ENCODE measurements around the gene PCGF2. TPM values are rescaled to one million over a fixed set of nuclear protein-coding genes. Genes with fewer than 3 reads are reported as not detected.

PCGF2 gene
- total RNA-seq, 2 experiments from 2014 or later, result 12.8 to 47.3 TPM

DNA sequence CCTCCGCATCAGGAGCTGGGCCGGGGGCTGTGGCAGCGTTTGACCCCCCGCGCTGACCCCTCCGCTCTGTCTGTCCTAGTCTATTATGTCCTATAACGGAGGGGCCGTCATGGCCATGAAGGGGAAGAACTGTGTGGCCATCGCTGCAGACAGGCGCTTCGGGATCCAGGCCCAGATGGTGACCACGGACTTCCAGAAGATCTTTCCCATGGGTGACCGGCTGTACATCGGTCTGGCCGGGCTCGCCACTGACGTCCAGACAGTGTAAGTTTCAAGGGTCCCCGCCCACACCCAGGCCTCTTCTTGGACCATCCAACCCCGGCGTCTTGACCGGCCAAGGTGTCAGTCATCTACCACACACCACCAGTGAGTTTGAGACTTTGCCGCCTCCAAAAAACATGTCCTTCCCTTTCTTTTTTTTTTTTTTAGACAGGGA, 5.0 kb upstream of the PCGF2 start:
- H3K4me2 ChIP-seq (ENCODE audit: low read length), result peak overlapping the region; percentile 93
- H3K9me2 ChIP-seq (ENCODE audit: insufficient read depth, low read length), result no peaks in the 10 kb centered on the region
- H3K79me2 ChIP-seq (ENCODE audit: insufficient read depth, low read depth, low read length), result peaks cover 22% of the 10 kb centered on the region
- peaks cover 40% of the 10 kb centered on the region for H3K4me1 ChIP-seq (ENCODE audit: insufficient read depth, low read length, poor library complexity, severe bottlenecking)
- H3K4me3 ChIP-seq (ENCODE audit: low read depth, low read length, poor library complexity, severe bottlenecking), result peak overlapping the region; percentile 79
- peak overlapping the region; percentile 48 for H3K27ac ChIP-seq (ENCODE audit: low read depth, low read length, poor library complexity, severe bottlenecking)
- no peaks in the 10 kb centered on the region for H4K20me1 ChIP-seq (ENCODE audit: insufficient read depth, low read length)
- peak overlapping the region; percentile 35; the same call in 1 of the 2 replicates for H2AFZ ChIP-seq (ENCODE audit: low read length)
- CTCF ChIA-PET (ENCODE audit: unreplicated experiment), result no interaction called here
- intact Hi-C loops (cut with micrococcal nuclease; ENCODE audit: unreplicated experiment), result loop anchor here (2.0 to 5.0 kb wide), 3 partner anchors 99 to 399 kb away; partner anchors contain the start of genes PLXDC1 and RPL23
- TF ChIP-seq, protein P1, sequence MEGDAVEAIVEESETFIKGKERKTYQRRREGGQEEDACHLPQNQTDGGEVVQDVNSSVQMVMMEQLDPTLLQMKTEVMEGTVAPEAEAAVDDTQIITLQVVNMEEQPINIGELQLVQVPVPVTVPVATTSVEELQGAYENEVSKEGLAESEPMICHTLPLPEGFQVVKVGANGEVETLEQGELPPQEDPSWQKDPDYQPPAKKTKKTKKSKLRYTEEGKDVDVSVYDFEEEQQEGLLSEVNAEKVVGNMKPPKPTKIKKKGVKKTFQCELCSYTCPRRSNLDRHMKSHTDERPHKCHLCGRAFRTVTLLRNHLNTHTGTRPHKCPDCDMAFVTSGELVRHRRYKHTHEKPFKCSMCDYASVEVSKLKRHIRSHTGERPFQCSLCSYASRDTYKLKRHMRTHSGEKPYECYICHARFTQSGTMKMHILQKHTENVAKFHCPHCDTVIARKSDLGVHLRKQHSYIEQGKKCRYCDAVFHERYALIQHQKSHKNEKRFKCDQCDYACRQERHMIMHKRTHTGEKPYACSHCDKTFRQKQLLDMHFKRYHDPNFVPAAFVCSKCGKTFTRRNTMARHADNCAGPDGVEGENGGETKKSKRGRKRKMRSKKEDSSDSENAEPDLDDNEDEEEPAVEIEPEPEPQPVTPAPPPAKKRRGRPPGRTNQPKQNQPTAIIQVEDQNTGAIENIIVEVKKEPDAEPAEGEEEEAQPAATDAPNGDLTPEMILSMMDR (conservative IDR thresholded peaks at IDR 0.05; ENCODE audit: low read length), result no peak
- no peak for TF ChIP-seq EZH2phosphoT487 (IDR thresholded peaks at IDR 0.05; ENCODE audit: borderline replicate concordance, low read depth, low read length)
- TSS peak; percentile 81 for BruUV-seq (replicated peaks)
- POLR2A ChIA-PET, result interaction anchor here (1.5 kb wide), 1 partner anchor 101 kb away, joined by 4 read pairs; the partner anchor contains the start of gene RPL23
- DNase-seq (ENCODE audit: low spot score), result no peak
- peaks cover 43% of the 10 kb centered on the region for H3K36me3 ChIP-seq (ENCODE audit: insufficient read depth, low read length)
- H3K9me3 ChIP-seq (ENCODE audit: low read length), result no peaks in the 10 kb centered on the region

GRCh38 chr17:38752308-38753070, 4.4 kb upstream of the PCGF2 start, which contains the start of gene PSMB3:
Gene PSMB3, plus strand, starts transcription at chr17:38752741. Its CDS starts 86 bp downstream, at chr17:38752827.
- intact Hi-C loops (cut with micrococcal nuclease; ENCODE audit: unreplicated experiment), result loop anchor here (2.0 to 5.0 kb wide), 3 partner anchors 100 to 400 kb away; partner anchors contain the start of genes PLXDC1 and RPL23
- BruUV-seq (replicated peaks), result no TSS peak
- POLR2A ChIA-PET, result interaction anchor here (0.7 to 1.5 kb wide), 4 partner anchors 42 to 117 kb away, joined by 3 to 4 read pairs (median 3); partner anchors contain the start of gene RPL23

More at GRCh38 chr17:38752308-38753070, 4.4 kb upstream of the PCGF2 start, which contains the start of gene PSMB3:
- H3K36me3 ChIP-seq (ENCODE audit: insufficient read depth, low read length), result peaks cover 38% of the 10 kb centered on the region
- peak within 1 kb of the TSS; percentile 76 for H3K27ac ChIP-seq (ENCODE audit: low read depth, low read length, poor library complexity, severe bottlenecking)
- H3K4me1 ChIP-seq (ENCODE audit: insufficient read depth, low read length, poor library complexity, severe bottlenecking), result peaks cover 40% of the 10 kb centered on the region
- DNase-seq (ENCODE audit: low spot score), result peak; percentile 100
- peaks cover 22% of the 10 kb centered on the region for H3K79me2 ChIP-seq (ENCODE audit: insufficient read depth, low read depth, low read length)
- no peaks in the 10 kb centered on the region for H4K20me1 ChIP-seq (ENCODE audit: insufficient read depth, low read length)
- CTCF ChIA-PET (ENCODE audit: unreplicated experiment), result no interaction called here
- no peaks in the 10 kb centered on the region for H3K9me2 ChIP-seq (ENCODE audit: insufficient read depth, low read length)
- peak within 1 kb of the TSS; percentile 64; the same call in 1 of the 2 replicates for H2AFZ ChIP-seq (ENCODE audit: low read length)
- H3K4me2 ChIP-seq (ENCODE audit: low read length), result peak within 1 kb of the TSS; percentile 93
- H3K9me3 ChIP-seq (ENCODE audit: low read length), result no peaks in the 10 kb centered on the region
- H3K4me3 ChIP-seq (ENCODE audit: low read depth, low read length, poor library complexity, severe bottlenecking), result peak within 1 kb of the TSS; percentile 79
- TF ChIP-seq, protein P1 (conservative IDR thresholded peaks at IDR 0.05; ENCODE audit: low read length), result no peak
- TF ChIP-seq EZH2phosphoT487 (IDR thresholded peaks at IDR 0.05; ENCODE audit: borderline replicate concordance, low read depth, low read length), result no peak
